ENCODE measurements around the gene TMEM214.
"Not testable (repeated sequence)": the region's sequence is repeated elsewhere in the genome, so short reads cannot be mapped to it uniquely, and the experiment has no call there.

The TMEM214 gene

DNA sequence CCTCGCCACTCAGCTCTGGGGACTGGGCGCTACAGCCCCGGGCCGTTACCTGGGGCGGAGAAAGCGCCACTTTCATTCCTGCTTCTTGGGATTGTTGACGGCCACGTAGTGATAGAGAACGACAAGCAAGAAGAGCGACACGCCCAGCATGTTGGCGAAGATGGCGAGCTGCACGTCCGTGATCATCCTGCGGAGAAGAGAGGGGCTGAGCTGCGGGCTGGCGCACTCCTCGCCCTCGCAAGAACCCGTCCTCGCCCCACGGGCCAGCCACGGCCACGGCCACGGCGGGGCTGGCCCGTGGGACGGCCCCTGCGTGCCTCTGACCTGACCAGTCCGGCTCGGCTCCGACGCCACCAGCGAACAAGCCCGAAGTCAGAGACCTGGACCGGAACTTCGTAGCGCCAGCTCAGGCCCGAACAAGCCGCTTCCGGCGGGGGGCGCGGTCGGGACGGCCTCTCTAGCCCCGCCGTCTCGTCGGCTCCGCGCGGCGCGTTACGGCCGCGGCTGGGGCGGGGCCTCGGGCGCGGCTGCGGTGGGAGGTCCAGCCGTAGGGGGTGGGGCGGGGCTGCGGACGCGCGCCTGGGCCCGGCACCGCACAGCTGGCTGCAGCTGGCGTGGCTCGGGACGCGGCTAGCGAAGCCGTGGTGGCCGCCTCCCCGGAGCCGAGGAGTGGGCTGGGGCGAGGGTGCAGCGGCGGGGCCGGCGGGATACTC, 38.7 kb downstream of the TMEM214 start, which contains the start of gene OST4:
Gene OST4, minus strand, starts transcription at position 378 of the 713 bp plus-strand sequence.
- DNase-seq = peak; percentile 54

DNA sequence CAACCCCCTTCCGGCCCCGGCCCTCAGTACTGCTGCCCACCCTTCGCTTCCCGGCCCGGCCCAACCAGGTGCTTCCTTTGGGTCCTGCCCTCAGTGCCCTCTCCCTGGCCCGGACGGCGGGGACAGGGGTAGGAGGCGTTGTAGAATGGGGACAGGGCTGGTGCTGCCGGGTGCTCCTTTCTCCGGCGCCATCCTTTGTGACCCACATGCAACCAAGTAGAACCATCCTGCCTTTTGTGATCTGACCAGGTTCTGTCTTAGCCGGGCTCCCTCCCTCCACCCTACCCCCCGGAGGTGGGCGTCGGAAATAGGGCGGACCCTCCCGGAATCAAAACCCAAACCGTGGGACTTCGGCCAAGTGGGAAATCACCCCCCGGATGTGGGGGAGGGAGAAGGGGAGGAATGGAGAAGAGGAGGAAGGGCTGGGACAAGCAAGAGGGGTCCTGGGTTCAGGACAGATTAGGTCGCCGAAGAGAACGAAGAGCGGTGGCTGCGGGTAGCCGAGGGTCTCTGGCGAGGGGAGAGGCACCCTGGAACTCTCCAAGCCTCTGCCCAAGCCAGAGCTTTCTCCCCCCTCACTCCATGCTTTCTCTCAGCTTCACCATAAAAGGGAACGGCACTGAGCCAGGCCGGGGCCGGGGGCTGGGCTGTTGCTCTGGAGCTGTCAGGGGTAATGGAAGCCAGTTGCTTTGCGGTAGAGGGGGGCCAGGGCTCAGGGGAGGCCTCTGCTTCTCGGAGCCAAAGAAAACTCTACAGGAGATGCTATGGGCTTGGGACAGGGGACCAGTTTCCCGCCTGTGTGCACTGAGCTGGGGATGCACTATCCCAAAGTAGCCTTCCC, 39.4 kb downstream of the TMEM214 start:
- no peak for DNase-seq

DNA sequence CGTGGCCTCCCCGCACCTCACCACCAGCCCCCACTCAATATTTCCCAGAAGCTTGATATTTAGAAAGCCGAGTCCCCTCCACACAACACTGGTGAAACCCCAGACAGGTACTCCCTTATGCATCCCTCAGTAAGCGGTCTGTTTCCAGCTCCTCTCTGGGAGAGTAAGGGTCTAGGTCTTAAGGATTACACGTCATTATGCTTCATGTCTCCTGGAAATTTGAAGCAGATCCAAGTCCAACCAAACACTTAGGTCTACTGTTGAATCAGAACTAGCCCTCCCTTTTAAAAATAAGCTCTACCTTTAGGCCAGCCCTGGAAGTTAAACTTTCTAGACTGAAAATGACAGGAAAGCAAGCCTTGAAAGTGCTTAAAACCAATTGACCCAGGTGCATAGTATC, 40.2 kb downstream of the TMEM214 start:
- DNase-seq = no peak

DNA sequence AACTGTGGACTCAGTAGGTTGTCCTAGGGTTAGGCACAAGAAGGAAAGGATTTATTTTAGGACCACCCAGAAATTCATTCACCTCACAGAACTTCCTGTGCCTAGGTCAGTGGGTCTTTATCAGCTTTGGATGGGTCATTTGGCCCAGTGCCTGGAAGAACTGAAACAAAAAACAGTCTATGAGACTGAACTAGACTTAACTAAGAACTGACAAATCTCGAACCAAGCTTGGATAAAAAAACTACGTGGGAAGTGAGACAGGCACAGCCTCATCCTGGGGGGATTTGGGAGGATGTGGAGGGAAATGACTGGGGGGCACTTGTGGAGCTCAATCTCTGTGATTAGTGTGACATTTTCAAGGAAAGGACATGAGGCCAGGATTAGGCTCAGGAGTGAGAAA, 41.0 kb downstream of the TMEM214 start:
- no peak for DNase-seq

DNA sequence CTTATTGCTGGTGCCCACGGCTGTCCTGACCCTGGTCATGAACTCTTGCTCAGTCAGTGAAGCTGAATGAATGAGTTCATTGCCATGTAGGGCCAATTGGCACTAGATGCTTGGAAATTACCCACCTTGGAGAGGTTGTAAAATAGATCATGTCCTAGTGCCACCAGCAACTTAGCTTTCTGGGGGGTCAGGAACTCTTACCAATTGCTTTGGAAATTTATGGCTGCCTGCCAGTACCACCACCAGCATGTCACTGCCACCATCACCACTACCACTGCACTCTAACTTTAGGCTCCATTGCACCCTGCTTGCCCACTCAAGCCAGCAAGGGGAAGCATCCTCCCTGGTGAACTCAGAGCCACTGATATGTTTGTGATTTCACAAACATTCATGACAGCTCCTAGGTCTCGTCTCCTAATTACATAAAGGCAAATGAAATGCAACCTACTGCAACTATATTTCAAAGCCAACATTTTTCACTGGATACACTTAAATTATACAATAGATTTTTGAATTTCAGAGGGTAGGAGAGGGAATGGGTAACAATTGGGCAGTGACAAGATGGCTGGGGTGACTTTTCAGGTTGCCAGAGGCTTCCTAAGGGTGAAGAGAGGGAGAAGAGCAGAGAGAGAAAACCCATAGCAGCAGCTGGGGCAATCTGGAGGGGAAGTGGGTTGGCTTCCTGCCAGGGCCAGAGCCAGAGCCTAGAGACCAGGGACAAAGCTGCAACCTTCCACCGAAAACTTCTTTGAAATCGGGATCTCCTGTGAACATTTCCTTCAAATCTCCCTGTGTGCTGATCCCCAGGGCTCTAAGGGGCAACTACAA, 42.2 kb downstream of the TMEM214 start:
- no peak for DNase-seq

DNA sequence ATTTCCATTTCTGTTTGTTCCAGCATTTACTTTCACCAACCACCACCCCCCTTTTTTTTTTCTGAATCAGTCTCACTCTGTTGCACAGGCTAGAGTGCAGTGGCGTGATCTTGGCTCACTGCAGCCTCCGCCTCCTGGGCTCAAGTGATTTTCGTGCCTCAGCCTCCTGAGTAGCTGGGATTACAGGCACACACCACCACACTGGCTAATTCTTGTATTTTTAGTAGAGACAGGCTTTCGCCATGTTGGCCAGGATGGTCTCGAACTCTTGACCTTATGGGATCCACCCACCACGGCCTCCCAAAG, 42.8 kb downstream of the TMEM214 start:
- not testable (repeated sequence) for DNase-seq

DNA sequence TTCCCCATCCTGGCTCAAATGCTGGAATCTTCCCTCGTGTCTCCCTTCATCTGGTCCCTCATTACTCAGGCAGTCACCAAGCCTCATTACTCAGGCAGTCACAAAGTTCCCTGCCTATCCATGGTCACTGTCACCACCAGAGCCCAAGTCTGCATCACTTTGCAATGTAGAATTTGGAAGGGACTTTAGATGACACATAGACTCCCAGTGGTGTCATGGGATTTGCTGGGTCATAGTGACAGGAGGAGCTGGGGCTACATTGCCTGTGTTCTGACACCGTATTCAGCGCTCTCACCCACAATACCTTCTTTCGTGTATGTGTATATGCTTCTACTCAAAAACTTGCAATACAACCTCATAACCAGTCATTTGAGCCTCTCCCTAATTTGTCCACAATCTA, 43.6 kb downstream of the TMEM214 start:
- DNase-seq = no peak

DNA sequence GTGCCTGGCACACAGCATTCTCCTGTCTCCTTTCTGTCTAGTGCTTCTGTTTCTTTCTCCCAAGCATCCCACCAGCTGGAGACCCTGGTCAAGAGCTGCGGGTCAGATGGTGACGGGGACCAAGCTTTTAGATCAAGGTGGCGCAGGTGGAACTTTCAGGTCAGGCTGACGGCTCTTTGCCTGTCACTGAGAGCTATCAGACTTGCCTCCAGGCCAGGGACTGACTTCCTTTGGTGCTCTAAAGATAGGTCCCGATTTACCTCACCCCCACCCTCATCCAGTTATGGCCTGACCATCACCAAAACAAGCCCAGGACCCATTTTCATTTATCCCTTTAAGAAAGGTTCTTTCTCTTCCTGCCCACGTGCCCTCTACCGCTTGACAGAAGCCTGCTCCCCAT, 44.5 kb downstream of the TMEM214 start:
- DNase-seq = no peak

DNA sequence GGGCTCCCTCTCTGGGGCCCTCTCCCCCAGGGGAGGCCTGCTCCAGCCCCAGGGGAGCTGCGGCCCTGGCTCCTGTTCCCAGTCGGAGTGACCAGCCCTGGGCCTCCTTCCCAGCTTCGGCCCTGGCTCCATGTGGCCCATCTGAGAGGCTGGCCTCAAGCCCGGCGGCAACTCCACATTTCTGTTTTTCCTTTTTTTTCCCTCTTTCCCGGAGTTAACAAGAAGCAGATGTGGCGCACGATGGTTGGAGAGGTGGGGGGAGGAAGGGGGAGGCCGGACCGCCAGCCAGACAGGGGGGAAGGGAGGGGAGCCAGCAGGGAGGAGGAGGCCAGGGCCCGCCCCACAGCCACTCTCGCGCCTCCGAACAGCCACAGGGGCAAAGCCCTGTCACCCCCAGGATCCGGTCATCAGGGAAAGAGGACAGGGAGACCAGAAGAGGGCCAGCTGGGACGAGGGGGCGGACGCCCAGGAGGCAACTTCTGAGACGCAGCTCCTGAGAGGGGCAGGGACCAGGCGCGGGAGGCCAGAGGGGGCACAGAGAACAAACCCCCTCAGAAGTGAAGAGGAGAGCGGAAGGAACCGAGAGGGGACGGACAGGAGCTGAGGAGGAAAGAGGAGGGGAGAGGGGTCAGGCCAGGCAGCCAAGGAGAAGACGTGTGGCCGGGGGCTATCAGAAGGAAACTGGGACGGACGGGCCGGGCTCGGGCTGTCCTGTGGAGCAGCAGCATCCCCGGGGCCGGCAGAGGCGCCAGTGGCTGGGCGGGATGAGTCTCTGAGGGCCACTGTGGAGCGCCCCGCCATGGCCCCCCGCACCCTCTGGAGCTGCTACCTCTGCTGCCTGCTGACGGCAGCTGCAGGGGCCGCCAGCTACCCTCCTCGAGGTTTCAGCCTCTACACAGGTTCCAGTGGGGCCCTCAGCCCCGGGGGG, 45.8 kb downstream of the TMEM214 start, which contains the start of gene EMILIN1:
Gene EMILIN1, plus strand, starts transcription at position 349 of the 928 bp plus-strand sequence. Its CDS starts 451 bp downstream, at position 800.
- DNase-seq = no peak

DNA sequence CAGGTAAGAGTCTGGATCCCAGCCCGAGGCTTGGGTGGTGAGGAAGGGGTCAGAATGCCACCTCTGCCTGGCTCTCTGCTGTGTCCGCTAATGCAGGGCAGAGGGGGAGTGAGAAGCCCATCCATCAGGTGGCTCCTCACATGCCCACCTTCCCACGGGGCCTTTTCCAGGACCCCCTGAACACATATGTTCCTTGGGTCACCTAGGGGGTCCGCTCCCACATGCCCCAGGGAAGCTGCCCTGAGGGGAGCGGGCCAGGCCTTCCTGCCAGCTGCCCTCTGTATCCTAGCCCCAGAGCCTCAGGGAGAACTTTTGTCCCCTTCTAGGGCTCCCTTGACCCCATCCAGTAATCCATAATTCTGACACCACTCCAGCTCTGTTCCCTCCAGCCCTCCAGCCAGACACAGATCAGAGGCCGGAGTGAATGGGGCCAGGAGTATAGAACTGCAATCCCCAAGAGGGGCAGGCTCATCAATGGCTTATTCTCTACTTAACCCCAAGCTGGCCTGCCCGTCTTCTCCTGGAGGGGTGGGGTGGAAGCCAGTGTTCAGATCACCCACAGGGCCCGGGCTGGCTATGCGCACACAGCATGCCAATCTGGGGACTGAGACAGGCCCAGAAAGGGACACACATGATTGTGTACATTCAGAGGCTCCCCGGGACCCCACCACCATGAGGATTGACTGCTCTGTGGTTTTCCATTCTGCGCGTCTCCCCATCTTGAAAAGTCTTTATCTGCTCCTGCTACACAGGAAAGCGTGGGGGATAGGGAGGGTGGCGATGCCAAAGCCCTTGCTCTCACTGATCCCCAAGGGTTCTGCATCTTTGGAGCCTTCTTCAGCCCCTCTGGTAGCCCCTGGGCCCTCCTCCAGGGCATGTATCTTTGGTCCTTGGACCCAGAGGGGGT, 46.7 kb downstream of the TMEM214 start:
- no peak for DNase-seq

DNA sequence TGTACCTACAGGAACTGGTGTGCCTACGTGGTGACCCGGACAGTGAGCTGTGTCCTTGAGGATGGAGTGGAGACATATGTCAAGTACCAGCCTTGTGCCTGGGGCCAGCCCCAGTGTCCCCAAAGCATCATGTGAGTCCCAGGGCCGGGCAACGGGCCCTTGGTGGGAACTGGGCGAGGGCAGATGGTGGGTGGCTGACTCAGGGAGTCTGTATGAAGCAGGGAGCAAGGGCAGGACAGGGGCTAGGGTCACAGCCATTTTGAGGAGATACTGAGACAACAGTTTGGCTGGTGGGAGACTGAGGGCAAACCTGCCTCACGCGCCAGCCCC, 47.3 kb downstream of the TMEM214 start:
- no peak for DNase-seq

DNA sequence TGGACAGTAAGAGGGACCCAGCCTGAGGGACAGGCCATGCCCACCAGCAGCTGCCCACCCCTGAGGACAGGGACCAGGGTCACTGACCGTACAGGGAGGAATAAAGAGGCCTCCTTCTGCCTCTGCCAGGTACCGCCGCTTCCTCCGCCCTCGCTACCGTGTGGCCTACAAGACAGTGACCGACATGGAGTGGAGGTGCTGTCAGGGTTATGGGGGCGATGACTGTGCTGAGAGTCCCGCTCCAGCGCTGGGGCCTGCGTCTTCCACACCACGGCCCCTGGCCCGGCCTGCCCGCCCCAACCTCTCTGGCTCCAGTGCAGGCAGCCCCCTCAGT, 47.8 kb downstream of the TMEM214 start:
- DNase-seq = no peak

DNA sequence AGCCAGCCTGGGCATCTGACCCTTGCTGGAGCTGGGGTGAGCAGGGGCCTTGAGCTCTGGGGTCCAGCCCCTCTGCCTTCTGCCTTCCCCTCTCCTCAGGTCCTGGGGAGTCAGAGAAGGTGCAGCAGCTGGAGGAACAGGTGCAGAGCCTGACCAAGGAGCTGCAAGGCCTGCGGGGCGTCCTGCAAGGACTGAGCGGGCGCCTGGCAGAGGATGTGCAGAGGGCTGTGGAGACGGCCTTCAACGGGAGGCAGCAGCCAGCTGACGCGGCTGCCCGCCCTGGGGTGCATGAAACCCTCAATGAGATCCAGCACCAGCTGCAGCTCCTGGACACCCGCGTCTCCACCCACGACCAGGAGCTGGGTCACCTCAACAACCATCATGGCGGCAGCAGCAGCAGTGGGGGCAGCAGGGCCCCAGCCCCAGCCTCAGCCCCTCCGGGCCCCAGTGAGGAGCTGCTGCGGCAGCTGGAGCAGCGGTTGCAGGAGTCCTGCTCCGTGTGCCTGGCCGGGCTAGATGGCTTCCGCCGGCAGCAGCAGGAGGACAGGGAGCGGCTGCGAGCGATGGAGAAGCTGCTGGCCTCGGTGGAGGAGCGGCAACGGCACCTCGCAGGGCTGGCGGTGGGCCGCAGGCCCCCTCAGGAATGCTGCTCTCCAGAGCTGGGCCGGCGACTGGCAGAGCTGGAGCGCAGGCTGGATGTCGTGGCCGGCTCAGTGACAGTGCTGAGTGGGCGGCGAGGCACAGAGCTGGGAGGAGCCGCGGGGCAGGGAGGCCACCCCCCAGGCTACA, 49.4 kb downstream of the TMEM214 start:
- no peak for DNase-seq

DNA sequence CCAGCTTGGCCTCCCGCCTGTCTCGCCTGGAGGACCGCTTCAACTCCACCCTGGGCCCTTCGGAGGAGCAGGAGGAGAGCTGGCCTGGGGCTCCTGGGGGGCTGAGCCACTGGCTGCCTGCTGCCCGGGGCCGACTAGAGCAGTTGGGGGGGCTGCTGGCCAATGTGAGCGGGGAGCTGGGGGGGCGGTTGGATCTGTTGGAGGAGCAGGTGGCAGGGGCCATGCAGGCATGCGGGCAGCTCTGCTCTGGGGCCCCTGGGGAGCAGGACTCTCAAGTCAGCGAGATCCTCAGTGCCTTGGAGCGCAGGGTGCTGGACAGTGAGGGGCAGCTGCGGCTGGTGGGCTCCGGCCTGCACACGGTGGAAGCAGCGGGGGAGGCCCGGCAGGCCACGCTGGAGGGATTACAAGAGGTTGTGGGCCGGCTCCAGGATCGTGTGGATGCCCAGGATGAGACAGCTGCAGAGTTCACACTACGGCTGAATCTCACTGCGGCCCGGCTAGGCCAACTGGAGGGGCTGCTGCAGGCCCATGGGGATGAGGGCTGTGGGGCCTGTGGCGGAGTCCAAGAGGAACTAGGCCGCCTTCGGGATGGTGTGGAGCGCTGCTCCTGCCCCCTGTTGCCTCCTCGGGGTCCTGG, 50.1 kb downstream of the TMEM214 start:
- DNase-seq = no peak

DNA sequence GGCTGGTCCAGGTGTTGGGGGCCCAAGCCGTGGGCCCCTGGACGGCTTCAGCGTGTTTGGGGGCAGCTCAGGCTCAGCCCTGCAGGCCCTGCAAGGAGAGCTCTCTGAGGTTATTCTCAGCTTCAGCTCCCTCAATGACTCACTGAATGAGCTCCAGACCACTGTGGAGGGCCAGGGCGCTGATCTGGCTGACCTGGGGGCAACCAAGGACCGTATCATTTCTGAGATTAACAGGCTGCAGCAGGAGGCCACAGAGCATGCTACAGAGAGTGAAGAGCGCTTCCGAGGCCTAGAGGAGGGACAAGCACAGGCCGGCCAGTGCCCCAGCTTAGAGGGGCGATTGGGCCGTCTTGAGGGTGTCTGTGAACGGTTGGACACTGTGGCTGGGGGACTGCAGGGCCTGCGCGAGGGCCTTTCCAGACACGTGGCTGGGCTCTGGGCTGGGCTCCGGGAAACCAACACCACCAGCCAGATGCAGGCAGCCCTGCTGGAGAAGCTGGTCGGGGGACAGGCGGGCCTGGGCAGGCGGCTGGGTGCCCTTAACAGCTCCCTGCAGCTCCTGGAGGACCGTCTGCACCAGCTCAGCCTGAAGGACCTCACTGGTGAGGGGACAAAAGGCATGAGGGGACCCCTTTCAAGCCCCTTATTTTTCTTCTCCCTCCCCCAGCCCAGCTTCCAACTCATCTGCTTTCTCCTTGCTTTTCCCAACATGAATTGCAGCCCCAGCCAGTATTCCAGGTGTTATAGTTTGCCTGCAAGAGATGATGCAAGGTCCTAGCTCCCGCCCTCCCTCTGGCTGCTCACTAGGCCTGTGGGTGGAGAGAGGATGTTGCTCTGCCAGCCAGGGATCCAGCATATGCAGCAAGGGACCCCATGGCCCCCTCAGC, 50.9 kb downstream of the TMEM214 start:
- DNase-seq = no peak

DNA sequence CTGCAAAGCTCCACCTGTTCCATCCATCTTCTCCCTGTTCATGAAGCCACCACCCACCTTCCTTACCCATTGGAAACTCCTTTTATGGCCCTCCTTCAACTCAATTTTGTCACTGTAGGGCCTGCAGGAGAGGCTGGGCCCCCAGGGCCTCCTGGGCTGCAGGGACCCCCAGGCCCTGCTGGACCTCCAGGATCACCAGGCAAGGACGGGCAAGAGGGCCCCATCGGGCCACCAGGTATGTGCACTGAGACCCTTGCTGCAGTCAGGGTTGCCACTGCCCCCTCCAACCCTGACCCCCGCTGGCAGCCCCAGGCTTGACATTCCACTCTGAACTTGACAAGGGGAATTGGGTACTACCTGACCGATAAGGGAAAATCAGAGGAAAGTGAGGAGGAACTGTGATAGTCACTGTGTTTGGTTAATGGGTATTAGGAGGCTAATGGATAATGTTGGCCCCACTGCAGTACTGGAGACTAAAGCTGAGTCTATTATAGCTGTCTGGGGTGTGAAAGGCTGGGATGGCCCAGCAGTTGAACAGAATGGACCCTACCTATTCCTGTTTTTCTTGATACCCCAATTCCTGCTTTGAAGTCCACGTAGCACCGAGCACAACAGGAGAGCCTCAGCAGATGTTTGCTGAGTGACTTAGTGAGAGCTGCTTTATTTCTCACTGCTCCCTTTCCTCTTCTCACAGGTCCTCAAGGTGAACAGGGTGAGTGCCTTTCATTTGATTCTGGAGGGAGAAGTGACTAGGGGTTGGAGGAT, 51.7 kb downstream of the TMEM214 start:
- no peak for DNase-seq

DNA sequence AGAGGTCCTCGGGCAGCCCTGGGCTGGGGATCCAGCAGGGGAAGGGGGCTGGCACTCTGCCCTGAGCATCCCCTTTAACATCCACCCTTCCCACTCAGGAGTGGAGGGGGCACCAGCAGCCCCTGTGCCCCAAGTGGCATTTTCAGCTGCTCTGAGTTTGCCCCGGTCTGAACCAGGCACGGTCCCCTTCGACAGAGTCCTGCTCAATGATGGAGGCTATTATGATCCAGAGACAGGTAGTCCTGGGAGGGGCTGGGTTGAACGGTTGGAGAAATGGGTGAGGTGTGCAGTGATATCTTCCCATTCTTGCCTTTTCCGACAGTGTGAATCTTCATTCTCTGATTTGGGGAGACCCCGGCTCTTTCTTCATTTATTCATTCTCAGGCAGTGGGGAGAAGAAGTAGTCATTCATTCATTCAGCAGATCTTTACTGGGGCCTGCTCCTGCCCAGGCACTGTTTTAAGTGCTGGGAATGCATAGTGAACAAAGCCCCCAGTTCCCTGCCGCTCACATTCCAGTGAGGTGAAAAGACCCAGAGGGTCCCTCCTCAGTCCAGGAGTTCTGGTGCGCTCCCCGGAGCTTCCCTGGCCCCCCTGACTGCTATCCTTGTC, 52.4 kb downstream of the TMEM214 start:
- no peak for DNase-seq

DNA sequence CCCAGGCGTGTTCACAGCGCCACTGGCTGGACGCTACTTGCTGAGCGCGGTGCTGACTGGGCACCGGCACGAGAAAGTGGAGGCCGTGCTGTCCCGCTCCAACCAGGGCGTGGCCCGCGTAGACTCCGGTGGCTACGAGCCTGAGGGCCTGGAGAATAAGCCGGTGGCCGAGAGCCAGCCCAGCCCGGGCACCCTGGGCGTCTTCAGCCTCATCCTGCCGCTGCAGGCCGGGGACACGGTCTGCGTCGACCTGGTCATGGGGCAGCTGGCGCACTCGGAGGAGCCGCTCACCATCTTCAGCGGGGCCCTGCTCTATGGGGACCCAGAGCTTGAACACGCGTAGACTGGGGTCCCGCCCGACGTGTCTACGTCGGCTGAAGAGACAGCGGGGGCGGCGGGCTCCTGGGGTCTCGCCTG, 52.9 kb downstream of the TMEM214 start:
- DNase-seq = no peak

All from NCI-H187 treated with DMSO at 0.1 percent for 48 hours (cell line).